H9 (cell line): ENCODE measurements around the gene KIF6. TPM values are rescaled to one million over a fixed set of nuclear protein-coding genes. Genes with fewer than 3 reads are reported as not detected.

Experiments
- DNase-seq: peaks from one replicate; pipeline ENCODE4 v3.0.0-alpha.2; 2017
- H2AFZ ChIP-seq: one replicate; pipeline ENCODE4 v1.6.1; 2013; ENCODE audit warnings: mild to moderate bottlenecking, low read length, control low read depth, moderate library complexity
- H2AK5ac ChIP-seq: 2 replicates; pipeline ENCODE4 v1.6.1; 2013; ENCODE audit warnings: low read length, control low read depth, mixed read lengths; ENCODE audit not compliant: insufficient read length
- H2BK120ac ChIP-seq: one replicate; pipeline ENCODE4 v1.6.1; 2013; ENCODE audit warnings: low read depth, mild to moderate bottlenecking, low read length, control low read depth, inconsistent platforms; ENCODE audit not compliant: poor library complexity, severe bottlenecking
- H2BK12ac ChIP-seq: 2 replicates; pipeline ENCODE4 v1.6.1; 2013; ENCODE audit warnings: low read length, control low read depth, mixed read lengths, low read depth; ENCODE audit not compliant: insufficient read length
- H2BK15ac ChIP-seq: 2 replicates; pipeline ENCODE4 v1.6.1; 2013; ENCODE audit warnings: low read depth, low read length, control low read depth
- H2BK20ac ChIP-seq: one replicate; pipeline ENCODE4 v1.6.1; 2013; ENCODE audit warnings: low read depth, mild to moderate bottlenecking, low read length, control low read depth, inconsistent platforms; ENCODE audit not compliant: poor library complexity, severe bottlenecking
- H2BK5ac ChIP-seq: 2 replicates; pipeline ENCODE4 v1.6.1; 2013; ENCODE audit warnings: low read length, control low read depth, mixed read lengths; ENCODE audit not compliant: insufficient read length
- H3K14ac ChIP-seq: 2 replicates; pipeline ENCODE4 v1.6.1; 2013; ENCODE audit warnings: low read length, control low read depth; ENCODE audit not compliant: insufficient read depth
- H3K18ac ChIP-seq: 2 replicates; pipeline ENCODE4 v1.6.1; 2013; ENCODE audit warnings: low read depth, mild to moderate bottlenecking, mixed read lengths, low read length, control low read depth; ENCODE audit not compliant: insufficient read length
- H3K23ac ChIP-seq: 2 replicates; pipeline ENCODE4 v1.6.1; 2013; ENCODE audit warnings: low read length, control low read depth, mixed read lengths, low read depth; ENCODE audit not compliant: insufficient read length
- H3K23me2 ChIP-seq: 2 replicates; pipeline ENCODE4 v1.6.1; 2013; ENCODE audit warnings: low read depth, mild to moderate bottlenecking, mixed read lengths, low read length, control low read depth; ENCODE audit not compliant: insufficient read length, poor library complexity, severe bottlenecking
- H3K27ac ChIP-seq: 2 replicates; pipeline ENCODE4 v1.5.1; 2013; ENCODE audit warnings: low read length, control low read depth, mixed read lengths, low read depth; ENCODE audit not compliant: insufficient read length
- H3K27me3 ChIP-seq: 2 replicates; pipeline ENCODE4 v1.6.1; 2013; ENCODE audit warnings: low read length, control low read depth, inconsistent platforms; ENCODE audit not compliant: insufficient read depth
- H3K4ac ChIP-seq: 2 replicates; pipeline ENCODE4 v1.6.1; 2013; ENCODE audit warnings: low read depth, mild to moderate bottlenecking, control low read depth, inconsistent platforms, low read length, moderate library complexity
- H3K4me1 ChIP-seq: 2 replicates; pipeline ENCODE4 v1.6.1; 2013; ENCODE audit warnings: low read length, control low read depth, inconsistent platforms; ENCODE audit not compliant: insufficient read depth
- H3K4me2 ChIP-seq: 2 replicates; pipeline ENCODE4 v1.6.1; 2013; ENCODE audit warnings: low read length, control low read depth, mixed read lengths; ENCODE audit not compliant: insufficient read length, insufficient read depth
- H3K56ac ChIP-seq: 2 replicates; pipeline ENCODE4 v1.6.1; 2013; ENCODE audit warnings: low read depth, mild to moderate bottlenecking, mixed read lengths, low read length, control low read depth; ENCODE audit not compliant: insufficient read length
- H3K79me1 ChIP-seq: 2 replicates; pipeline ENCODE4 v1.6.1; 2013; ENCODE audit warnings: low read depth, mild to moderate bottlenecking, moderate library complexity, low read length, control low read depth, inconsistent platforms; ENCODE audit not compliant: insufficient read depth, poor library complexity, severe bottlenecking
- H3K79me2 ChIP-seq: 2 replicates; pipeline ENCODE4 v1.6.1; 2013; ENCODE audit warnings: low read length, control low read depth, inconsistent platforms; ENCODE audit not compliant: insufficient read depth
- H3K9ac ChIP-seq: 2 replicates; pipeline ENCODE4 v1.6.1; 2013; ENCODE audit warnings: low read length, control low read depth, mixed read lengths; ENCODE audit not compliant: insufficient read length; ENCODE audit errors: extremely low read depth
- H3K9me3 ChIP-seq: one replicate; pipeline ENCODE4 v1.6.1; 2013; ENCODE audit warnings: low read depth, low read length, inconsistent platforms; ENCODE audit not compliant: control insufficient read depth
- H3T11ph ChIP-seq: one replicate; pipeline ENCODE4 v1.6.1; 2013; ENCODE audit warnings: mild to moderate bottlenecking, low read length, control low read depth, inconsistent platforms
- H4K20me1 ChIP-seq: one replicate; pipeline ENCODE4 v1.6.1; 2013; ENCODE audit not compliant: control insufficient read depth, insufficient read length, insufficient read depth
- H4K5ac ChIP-seq: 2 replicates; pipeline ENCODE4 v1.6.1; 2013; ENCODE audit warnings: low read depth, mild to moderate bottlenecking, mixed read lengths, low read length, control low read depth; ENCODE audit not compliant: insufficient read length
- H4K8ac ChIP-seq: replicated peaks from 2 replicates; pipeline ENCODE4 v1.6.1; 2013; ENCODE audit warnings: low read length, control low read depth, mixed read lengths, low read depth; ENCODE audit not compliant: insufficient read length
- H4K91ac ChIP-seq: 2 replicates; pipeline ENCODE4 v1.6.1; 2013; ENCODE audit warnings: low read depth, mild to moderate bottlenecking, moderate library complexity, mixed read lengths, low read length, control low read depth; ENCODE audit not compliant: insufficient read length
- H3K27ac Mint-ChIP-seq, 3 experiments: 2 replicates in 2 of 3; 3 replicates in 1 of 3; pipeline ENCODE4 v1.8.0; 2020 to 2021; ENCODE audit warnings: mixed read lengths in 3 of 3, mild to moderate bottlenecking in 1 of 3, moderate library complexity in 1 of 3
- H3K27me3 Mint-ChIP-seq: 2 replicates; pipeline ENCODE4 v1.8.0; 2021; ENCODE audit warnings: low read depth, mild to moderate bottlenecking, moderate library complexity, mixed read lengths
- H3K36me3 Mint-ChIP-seq, 3 experiments: 2 replicates in 2 of 3; 3 replicates in 1 of 3; pipeline ENCODE4 v1.8.0; 2020 to 2021; ENCODE audit warnings: low read depth in 3 of 3, mixed read lengths in 3 of 3; ENCODE audit not compliant: insufficient read depth in 1 of 3
- H3K4me1 Mint-ChIP-seq, 2 experiments: 2 replicates each; pipeline ENCODE4 v1.8.0; 2020; ENCODE audit warnings: mixed read lengths in 2 of 2
- H3K4me3 Mint-ChIP-seq, 2 experiments: 2 replicates in 1 of 2; 3 replicates in 1 of 2; pipeline ENCODE4 v1.8.0; 2020 to 2021; ENCODE audit warnings: mild to moderate bottlenecking in 2 of 2, mixed read lengths in 2 of 2, moderate library complexity in 1 of 2
- H3K9me3 Mint-ChIP-seq, 2 experiments: 2 replicates in 1 of 2; 3 replicates in 1 of 2; pipeline ENCODE4 v1.8.0; 2020; ENCODE audit warnings: mild to moderate bottlenecking in 2 of 2, mixed read lengths in 2 of 2, moderate library complexity in 1 of 2
- CTCF ChIP-seq: fragments of 200-600 bp; sonication (generic); conservative IDR thresholded peaks from 3 replicates; pipeline ENCODE4 v1.8.0; 2021; ENCODE audit warnings: antibody characterized with exemption, mild to moderate bottlenecking
- WGBS: extraction: QIAGEN DNeasy Blood & Tissue Kit; methylation state at CpG from one replicate; pipeline ENCODE4 v1.1.7; 2013; ENCODE audit warnings: missing lambda C conversion rate, low lambda C conversion rate, mixed read lengths; ENCODE audit not compliant: insufficient read length; ENCODE audit errors: extremely low coverage; 5-methylcytosine and 5-hydroxymethylcytosine counted together
- total RNA-seq: library from RNA; stranded (reverse); gene quantifications from 2 replicates; pipeline ENCODE4 v1.2.1, GENCODE V29; 2021

KIF6 gene
- total RNA-seq, 1 experiment from 2014 or later, result 0.63 TPM

DNA sequence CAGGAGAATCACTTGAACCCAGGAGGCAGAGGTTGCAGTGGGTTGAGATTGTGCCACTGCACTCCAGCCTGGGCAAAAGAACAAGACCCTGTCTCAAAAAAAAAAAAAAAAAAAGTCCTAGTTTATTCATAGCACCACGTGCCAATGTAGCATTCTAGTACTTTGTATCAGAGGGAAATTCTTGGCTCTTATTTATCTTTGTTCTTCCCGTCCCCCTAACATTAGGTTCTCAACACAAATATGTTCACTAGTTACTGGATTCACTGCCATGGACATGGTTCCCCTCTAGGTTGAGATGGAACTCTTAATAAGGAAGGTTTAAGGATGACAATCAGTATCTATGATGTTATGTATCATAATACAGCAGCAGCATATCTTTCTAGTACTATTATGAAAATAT, 178.5 kb downstream of the KIF6 start:
- Mint-ChIP-seq H3K4me3 (no peak overlapping the region), H3K36me3 (no peaks in the 10 kb centered on the region)

More for the DNA sequence above, 178.5 kb downstream of the KIF6 start:
- no peak overlapping the region for H3K14ac ChIP-seq
- no peak overlapping the region for H2AFZ ChIP-seq
- H3K27ac Mint-ChIP-seq, result no peak overlapping the region
- DNase-seq, result no peak
- H3K4me1 ChIP-seq, result peaks cover 3% of the 10 kb centered on the region; the same call in 1 of the 2 replicates
- H2BK5ac ChIP-seq, result no peak overlapping the region
- no peak overlapping the region for H3K9ac ChIP-seq
- H3K27me3 Mint-ChIP-seq, result peaks cover 3% of the 10 kb centered on the region; the same call in 1 of the 2 replicates
- no peak overlapping the region for H2BK20ac ChIP-seq
- no peak overlapping the region for H2BK15ac ChIP-seq
- H3K4me1 Mint-ChIP-seq, result peaks cover 3 to 8% of the 10 kb centered on the region in 2 experiments; a peak in 3 of 4 replicates
- no peak overlapping the region for H3K56ac ChIP-seq
- no peak for TF ChIP-seq CTCF
- H4K20me1 ChIP-seq, result no peaks in the 10 kb centered on the region
- H4K91ac ChIP-seq, result no peak overlapping the region
- no peak overlapping the region for H3K23ac ChIP-seq
- no peak overlapping the region for H3K4me2 ChIP-seq
- H2AK5ac ChIP-seq, result no peak overlapping the region
- no peaks in the 10 kb centered on the region for H3K9me3 ChIP-seq
- no peak overlapping the region for H3K18ac ChIP-seq
- H2BK120ac ChIP-seq, result no peak overlapping the region
- H3K27ac ChIP-seq, result no peak overlapping the region
- H4K8ac ChIP-seq, result no peak overlapping the region
- H3K79me2 ChIP-seq, result no peaks in the 10 kb centered on the region
- no peak overlapping the region for H2BK12ac ChIP-seq
- H3K4ac ChIP-seq, result no peak overlapping the region
- H3K23me2 ChIP-seq, result no peaks in the 10 kb centered on the region
- H3K79me1 ChIP-seq, result no peaks in the 10 kb centered on the region
- H4K5ac ChIP-seq, result no peak overlapping the region
- no peaks in the 10 kb centered on the region for H3K9me3 Mint-ChIP-seq
- no peaks in the 10 kb centered on the region; the same call in 1 of the 2 replicates for H3K27me3 ChIP-seq
- H3T11ph ChIP-seq, result no peak overlapping the region
- no CpG with 5 or more reads among the region's 2 CpGs for WGBS
